Occipital lobe (tissue), 2 donors: Measurements from ENCODE around the gene EPS8. TPM values are rescaled to one million over a fixed set of nuclear protein-coding genes. Genes with fewer than 3 reads are reported as not detected.

Experiments used
- small RNA-seq: library from RNA; depleted of rRNA; stranded (forward); fragments of <200 nt; gene quantifications from one replicate; pipeline ENCODE3, GENCODE V24; 2014
- total RNA-seq: library from RNA; depleted of rRNA; stranded (reverse); fragments of >200 nt; gene quantifications from one replicate; pipeline ENCODE4 v1.2.3, GENCODE V29; 2014

EPS8 gene
- total RNA-seq, 1 donor from 2014 or later = 110 TPM

Small RNA genes lying within 50 kb of the gene (small RNA-seq; reads per million reads assigned to genes)
- not detected for gene RNU6-251P

Other genes with a start within 250 kb of the EPS8 start
- 66.8 TPM for gene STRAP, start 93.0 kb upstream of the EPS8 start, total RNA-seq
- 7.2 TPM for gene DERA, start 121.9 kb upstream of the EPS8 start, total RNA-seq